ENCODE measurements around the gene ZNHIT1.

- no peak for TF ChIP-seq CTCF (IDR thresholded peaks at IDR 0.05)
- no peak for TF ChIP-seq REST (IDR thresholded peaks at IDR 0.05; ENCODE audit: insufficient read depth in 1 of 2, low read depth in 2 of 2, low read length in 1 of 2)
- no peak for TF ChIP-seq POLR2AphosphoS5 (IDR thresholded peaks at IDR 0.05; ENCODE audit: low read depth, low read length)
- no peak for TF ChIP-seq SIN3A (IDR thresholded peaks at IDR 0.05; ENCODE audit: borderline replicate concordance, insufficient read depth, low read depth, low read length)
Measured at GRCh38 chr7:101189109-101189508, 28.9 kb upstream of the ZNHIT1 start.
